ENCODE results near the gene ATP2B1.

The ATP2B1 gene

DNA sequence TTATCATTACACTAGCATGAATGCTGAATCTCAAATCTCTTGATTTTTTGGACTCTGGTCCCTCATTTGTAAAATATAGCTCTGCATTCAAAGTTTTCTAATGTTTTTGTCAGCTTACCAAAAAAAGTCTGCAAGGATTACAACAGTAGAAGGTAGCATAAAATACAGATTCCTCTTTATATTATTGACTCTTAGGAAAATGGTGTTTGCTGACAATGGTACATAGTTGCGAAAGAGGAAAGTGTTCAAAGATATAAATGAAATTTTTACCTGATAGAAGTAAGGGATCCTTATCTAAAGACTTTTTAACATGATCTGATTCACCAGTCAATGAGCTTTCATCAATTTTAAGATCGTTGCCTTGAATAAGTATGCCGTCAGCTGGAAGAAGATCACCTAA is 74.1 kb downstream of the ATP2B1 start:
- no peak for DNase-seq (ENCODE audit: low read depth)
- H3K4me3 ChIP-seq (ENCODE audit: low read length), result no peak overlapping the region
- no peak for TF ChIP-seq CTCF (conservative IDR thresholded peaks at IDR 0.05; ENCODE audit: low read depth, low read length)

- TF ChIP-seq CTCF (conservative IDR thresholded peaks at IDR 0.05; ENCODE audit: low read depth, low read length), result no peak
- H3K4me3 ChIP-seq (ENCODE audit: low read length), result no peak overlapping the region
- no peak for DNase-seq (ENCODE audit: low read depth)
Measured at GRCh38 chr12:89632778-89633177, 75.9 kb downstream of the ATP2B1 start.

- peak; percentile 83 for DNase-seq (ENCODE audit: low read depth)
- no peak for TF ChIP-seq CTCF (conservative IDR thresholded peaks at IDR 0.05; ENCODE audit: low read depth, low read length)
- no peak overlapping the region for H3K4me3 ChIP-seq (ENCODE audit: low read length)
Measured at GRCh38 chr12:89622115-89622514, 86.5 kb downstream of the ATP2B1 start.

- no peak for DNase-seq (ENCODE audit: low read depth)
- no peak for TF ChIP-seq CTCF (conservative IDR thresholded peaks at IDR 0.05; ENCODE audit: low read depth, low read length)
- no peak overlapping the region for H3K4me3 ChIP-seq (ENCODE audit: low read length)
Measured at GRCh38 chr12:89621521-89621920, 87.1 kb downstream of the ATP2B1 start.

- no peak overlapping the region for H3K4me3 ChIP-seq (ENCODE audit: low read length)
- DNase-seq (ENCODE audit: low read depth), result no peak
- TF ChIP-seq CTCF (conservative IDR thresholded peaks at IDR 0.05; ENCODE audit: low read depth, low read length), result no peak
Measured at GRCh38 chr12:89619764-89620163, 88.9 kb downstream of the ATP2B1 start.

GRCh38 chr12:89618113-89618862 is 90.3 kb downstream of the ATP2B1 start:
- DNase-seq (ENCODE audit: low read depth), result no peak
- peak; percentile 15 for TF ChIP-seq CTCF (conservative IDR thresholded peaks at IDR 0.05; ENCODE audit: low read depth, low read length)
- H3K4me3 ChIP-seq (ENCODE audit: low read length), result no peak overlapping the region

DNA sequence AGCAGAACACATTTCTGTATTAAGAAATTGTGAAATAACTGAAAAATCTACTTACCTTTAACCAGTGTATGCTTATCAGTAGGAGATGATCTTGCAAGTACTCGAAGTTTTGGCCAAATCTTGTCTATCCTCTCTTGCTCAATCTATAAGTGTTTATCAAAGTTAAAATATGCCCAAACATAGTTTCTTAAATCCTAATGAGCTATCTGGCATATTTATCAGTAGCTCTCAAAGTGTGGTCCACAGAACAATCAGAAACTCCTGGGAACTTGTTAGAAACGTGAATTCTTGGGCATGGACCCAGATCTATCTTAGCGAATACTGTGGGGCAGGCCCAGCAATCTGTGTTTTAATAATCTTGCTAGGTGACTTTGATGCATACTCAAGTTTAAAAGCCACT is 98.3 kb downstream of the ATP2B1 start:
- no peak for TF ChIP-seq CTCF (conservative IDR thresholded peaks at IDR 0.05; ENCODE audit: low read depth, low read length)
- DNase-seq (ENCODE audit: low read depth), result no peak
- no peak overlapping the region for H3K4me3 ChIP-seq (ENCODE audit: low read length)
